PC-9 (cell line): ENCODE results near the gene CRY2. TPM values are rescaled to one million over a fixed set of nuclear protein-coding genes. Genes with fewer than 3 reads are reported as not detected.

Experiments
- BruUV-seq: library from RNA; stranded (reverse); fragments of 400-500 nt; replicated peaks from 2 replicates; lab custom pipeline; 2021; lab: Mats Ljungman, UMichigan
- CTCF ChIA-PET: fragments of 300-600 bp; sonication (Branson Sonifier 250); formaldehyde crosslinking; loops from one replicate; lab custom pipeline; 2022; ENCODE audit warnings: antibody characterized with exemption; lab: Charles Lee
- POLR2A ChIA-PET: fragments of 300-600 bp; sonication (Branson Sonifier 250); formaldehyde crosslinking; loops from one replicate; lab custom pipeline; 2022; ENCODE audit warnings: antibody characterized with exemption; ENCODE audit not compliant: unreplicated experiment; lab: Charles Lee
- DNase-seq, 2 experiments: peaks; one replicate each; pipeline versions ENCODE4 v3.0.0 to v3.0.0-alpha.2; 2015 to 2022; ENCODE audit warnings: mixed read lengths in 1 of 2
- H2AFZ ChIP-seq: fragments of 200-600 bp; sonication (generic); 2 replicates; pipeline ENCODE4 v1.8.1; 2017; ENCODE audit warnings: antibody characterized with exemption
- H3F3A ChIP-seq: fragments of 200-600 bp; sonication (generic); 2 replicates; pipeline ENCODE4 v1.8.1; 2017; ENCODE audit warnings: antibody characterized with exemption, mild to moderate bottlenecking, low read depth; ENCODE audit not compliant: insufficient read depth
- H3K27ac ChIP-seq: fragments of 200-600 bp; sonication (generic); 2 replicates; pipeline ENCODE4 v1.6.1; 2016; ENCODE audit warnings: mixed run types
- H3K27me3 ChIP-seq: fragments of 200-600 bp; sonication (generic); 2 replicates; pipeline ENCODE4 v1.6.1; 2016; ENCODE audit warnings: low read depth, mixed run types; ENCODE audit not compliant: insufficient read depth
- H3K36me3 ChIP-seq: fragments of 200-600 bp; sonication (generic); 2 replicates; pipeline ENCODE4 v1.6.1; 2016; ENCODE audit warnings: low read depth, mixed run types
- H3K4me1 ChIP-seq: fragments of 200-600 bp; sonication (generic); replicated peaks from 2 replicates; pipeline ENCODE4 v1.6.1; 2016; ENCODE audit warnings: mixed run types; ENCODE audit not compliant: insufficient read depth
- H3K4me2 ChIP-seq: fragments of 200-600 bp; sonication (generic); 2 replicates; pipeline ENCODE4 v1.6.1; 2017; ENCODE audit warnings: mixed run types
- H3K4me3 ChIP-seq: fragments of 200-600 bp; sonication (generic); 2 replicates; pipeline ENCODE4 v1.6.1; 2016; ENCODE audit warnings: mixed run types
- H3K79me2 ChIP-seq: fragments of 200-600 bp; sonication (generic); 2 replicates; pipeline ENCODE4 v1.6.1; 2017; ENCODE audit warnings: low read depth, mixed run types
- H3K9me2 ChIP-seq: fragments of 200-600 bp; sonication (generic); 2 replicates; pipeline ENCODE4 v1.8.1; 2017; ENCODE audit warnings: mild to moderate bottlenecking; ENCODE audit not compliant: insufficient read depth
- H3K9me3 ChIP-seq: fragments of 200-600 bp; sonication (generic); 2 replicates; pipeline ENCODE4 v1.8.1; 2016; ENCODE audit warnings: low read depth; ENCODE audit not compliant: insufficient read depth
- H4K20me1 ChIP-seq: fragments of 200-600 bp; sonication (generic); 2 replicates; pipeline ENCODE4 v1.8.1; 2017; ENCODE audit not compliant: insufficient read depth
- EZH2 ChIP-seq: fragments of 200-600 bp; sonication (generic); IDR thresholded peaks from 2 replicates; pipeline ENCODE4 v1.8.0; 2017; ENCODE audit warnings: antibody characterized with exemption, low read depth
- intact Hi-C: fragments of 100-400 bp; cut with micrococcal nuclease; formaldehyde crosslinking; loops from one replicate; pipeline ENCODE4 v1.10.0; 2022; ENCODE audit not compliant: unreplicated experiment
- total RNA-seq: library from RNA; stranded (reverse); gene quantifications from 2 replicates; pipeline ENCODE4 v1.2.3, GENCODE V29; 2021
- TF ChIP-seq, protein P1 (sequence below): fragments of 200-600 bp; sonication (generic); conservative IDR thresholded peaks from 2 replicates; pipeline ENCODE4 v1.6.1; 2017; ENCODE audit warnings: mixed run types, antibody characterized with exemption, mild to moderate bottlenecking, moderate library complexity

CRY2 gene
- total RNA-seq, 1 experiment from 2014 or later: 17.5 TPM

DNA sequence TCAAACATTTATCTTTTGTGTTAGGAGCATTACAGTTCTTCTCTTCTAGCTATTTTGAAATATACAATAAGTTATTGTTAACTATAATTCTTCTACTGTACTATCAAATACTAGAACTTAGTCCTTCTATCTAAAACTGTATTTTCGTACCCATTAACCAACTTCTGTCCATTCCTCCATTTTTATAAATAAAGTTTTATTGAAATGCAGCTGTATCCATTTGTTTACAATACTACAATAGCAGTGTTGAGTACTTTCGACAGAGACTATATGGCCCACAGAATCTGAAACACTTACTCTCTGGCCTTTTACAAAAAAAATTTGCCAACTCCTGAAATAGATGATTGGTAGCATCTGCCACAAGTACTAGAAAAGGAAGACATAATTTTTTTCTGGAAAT lies 47.0 kb upstream of the CRY2 start:
- TF ChIP-seq EZH2: no peak
- TF ChIP-seq, protein P1, sequence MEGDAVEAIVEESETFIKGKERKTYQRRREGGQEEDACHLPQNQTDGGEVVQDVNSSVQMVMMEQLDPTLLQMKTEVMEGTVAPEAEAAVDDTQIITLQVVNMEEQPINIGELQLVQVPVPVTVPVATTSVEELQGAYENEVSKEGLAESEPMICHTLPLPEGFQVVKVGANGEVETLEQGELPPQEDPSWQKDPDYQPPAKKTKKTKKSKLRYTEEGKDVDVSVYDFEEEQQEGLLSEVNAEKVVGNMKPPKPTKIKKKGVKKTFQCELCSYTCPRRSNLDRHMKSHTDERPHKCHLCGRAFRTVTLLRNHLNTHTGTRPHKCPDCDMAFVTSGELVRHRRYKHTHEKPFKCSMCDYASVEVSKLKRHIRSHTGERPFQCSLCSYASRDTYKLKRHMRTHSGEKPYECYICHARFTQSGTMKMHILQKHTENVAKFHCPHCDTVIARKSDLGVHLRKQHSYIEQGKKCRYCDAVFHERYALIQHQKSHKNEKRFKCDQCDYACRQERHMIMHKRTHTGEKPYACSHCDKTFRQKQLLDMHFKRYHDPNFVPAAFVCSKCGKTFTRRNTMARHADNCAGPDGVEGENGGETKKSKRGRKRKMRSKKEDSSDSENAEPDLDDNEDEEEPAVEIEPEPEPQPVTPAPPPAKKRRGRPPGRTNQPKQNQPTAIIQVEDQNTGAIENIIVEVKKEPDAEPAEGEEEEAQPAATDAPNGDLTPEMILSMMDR: no peak
- ChIA-PET CTCF (no interaction called here), POLR2A (no interaction called here)
- Histone ChIP-seq H3K9me2 (no peaks in the 10 kb centered on the region), H3F3A (no peaks in the 10 kb centered on the region), H3K4me2 (no peak overlapping the region), H3K36me3 (no peaks in the 10 kb centered on the region), H3K79me2 (no peaks in the 10 kb centered on the region), H3K4me1 (0 out of 2 replicates have a peak, but pooled peaks cover 3% of the 10 kb centered on the region), H3K4me3 (no peak overlapping the region), H3K9me3 (no peaks in the 10 kb centered on the region), H3K27me3 (peaks cover 15% of the 10 kb centered on the region), H3K27ac (no peak overlapping the region), H4K20me1 (no peaks in the 10 kb centered on the region), H2AFZ (no peak overlapping the region)
- DNase-seq: no peak
- intact Hi-C loops: no loop called here
- BruUV-seq: no TSS peak

DNA sequence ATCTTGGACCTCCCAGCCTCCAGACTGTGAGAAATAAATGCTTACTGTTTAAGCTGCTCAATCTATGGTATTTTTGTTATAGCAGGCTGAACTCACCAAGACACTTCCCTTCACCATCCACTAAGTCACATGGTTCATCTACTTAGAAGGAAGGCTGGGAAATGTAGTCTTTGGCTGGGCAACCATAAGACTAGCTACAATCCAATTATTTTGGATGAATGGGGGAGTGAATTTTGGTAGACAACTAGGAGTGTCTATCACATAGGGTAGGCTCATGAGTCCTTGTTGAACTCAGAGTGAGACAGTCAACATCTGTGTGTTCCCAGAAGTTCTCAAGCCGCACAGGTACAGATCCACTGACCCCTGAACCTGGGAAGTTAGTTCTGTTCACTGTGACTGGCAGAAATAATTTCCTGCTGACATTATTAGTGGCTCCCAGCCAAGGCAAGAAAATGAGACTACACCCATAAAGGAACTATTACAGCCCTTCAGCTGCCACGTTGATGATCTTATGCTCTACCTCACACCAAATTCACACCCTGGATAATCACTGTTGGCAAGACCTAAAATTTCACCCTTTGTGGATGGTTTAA lies 45.5 kb upstream of the CRY2 start:
- Histone ChIP-seq H3K36me3 (no peaks in the 10 kb centered on the region), H3K27ac (no peak overlapping the region), H2AFZ (no peak overlapping the region), H3F3A (no peaks in the 10 kb centered on the region), H3K4me3 (no peak overlapping the region), H4K20me1 (no peaks in the 10 kb centered on the region), H3K4me1 (peaks cover 15% of the 10 kb centered on the region), H3K9me2 (no peaks in the 10 kb centered on the region), H3K79me2 (peaks cover 15% of the 10 kb centered on the region), H3K9me3 (no peaks in the 10 kb centered on the region), H3K27me3 (0 out of 2 replicates have a peak, but pooled peaks cover 4% of the 10 kb centered on the region), H3K4me2 (no peak overlapping the region)
- TF ChIP-seq, protein P1: no peak
- no peak for TF ChIP-seq EZH2
- BruUV-seq: no TSS peak
- ChIA-PET POLR2A (interaction anchor here (0.6 kb wide), 1 partner anchor 448 kb away, joined by 3 read pairs; no protein-coding TSS in a partner anchor), CTCF (no interaction called here)
- DNase-seq: no peak
- intact Hi-C loops: no loop called here

DNA sequence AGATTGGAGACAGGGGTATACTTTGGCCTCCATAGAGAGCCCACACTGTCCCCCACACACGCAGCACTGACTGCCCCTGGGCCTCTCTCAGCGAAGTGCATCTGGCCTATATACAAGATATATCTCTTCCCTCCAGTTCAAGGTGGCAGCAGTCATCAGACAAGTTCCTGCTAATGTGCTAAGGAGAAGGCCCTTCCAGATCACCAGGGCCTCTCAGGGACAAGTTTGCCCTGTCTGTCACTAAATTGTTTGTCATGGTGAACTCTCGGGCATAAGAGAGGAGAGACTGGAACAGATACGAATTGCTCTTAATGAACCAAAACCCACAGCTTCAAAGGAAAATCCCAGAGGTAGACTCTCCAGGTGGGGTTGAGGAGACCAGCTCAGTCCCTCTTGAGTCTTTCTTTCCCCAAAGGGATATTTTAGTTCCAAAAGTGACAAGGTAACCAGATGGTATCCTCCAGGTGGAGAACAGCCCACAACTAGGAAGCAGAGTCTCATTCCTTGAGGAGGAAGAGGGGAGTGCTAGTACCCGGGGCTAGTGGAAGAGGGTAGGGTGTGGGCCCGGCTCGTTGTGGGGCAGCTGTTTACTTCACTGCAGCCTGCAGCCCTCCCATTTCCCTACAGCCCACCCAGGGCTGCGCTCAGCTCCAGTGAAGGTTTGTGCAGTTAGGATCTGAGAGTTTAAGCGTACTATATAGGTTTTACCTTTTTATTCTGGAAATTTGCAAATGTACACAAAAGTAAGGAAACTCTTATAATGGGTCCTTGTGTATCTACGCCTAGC lies 44.6 kb upstream of the CRY2 start:
- no peaks in the 10 kb centered on the region for H3K36me3 ChIP-seq

More for the DNA sequence above, 44.6 kb upstream of the CRY2 start:
- Histone ChIP-seq H3K79me2 (peaks cover 24% of the 10 kb centered on the region), H2AFZ (no peak overlapping the region), H3K27me3 (0 out of 2 replicates have a peak, but pooled peaks cover 4% of the 10 kb centered on the region), H3K27ac (no peak overlapping the region), H3K9me2 (no peaks in the 10 kb centered on the region), H3F3A (no peaks in the 10 kb centered on the region), H3K4me2 (no peak overlapping the region), H3K9me3 (no peaks in the 10 kb centered on the region), H4K20me1 (no peaks in the 10 kb centered on the region), H3K4me3 (no peak overlapping the region), H3K4me1 (peaks cover 24% of the 10 kb centered on the region)
- ChIA-PET CTCF (no interaction called here), POLR2A (no interaction called here)
- intact Hi-C loops: no loop called here
- no TSS peak for BruUV-seq
- DNase-seq: no peak
- TF ChIP-seq, protein P1: no peak
- TF ChIP-seq EZH2: no peak
